DMS 273 treated with DMSO at 0.1 percent for 48 hours (cell line): ENCODE results near the gene RMND5A.
"Not testable (repeated sequence)": the region's sequence is repeated elsewhere in the genome, so short reads cannot be mapped to it uniquely, and the experiment has no call there.

Experiments used
- DNase-seq: peaks from one replicate; lab custom pipeline; 2025; lab: John Stamatoyannopoulos, UW

RMND5A gene

GRCh38 chr2:86719637-86720539 is at the start of gene RMND5A:
TSS of gene RMND5A (plus strand) at chr2:86720291. CDS start at chr2:86720668, 377 bp downstream.
- peak; percentile 81 for DNase-seq

GRCh38 chr2:86671337-86671981 is 48.6 kb upstream of the RMND5A start:
- DNase-seq, result peak; percentile 40

- no peak for DNase-seq
Observed at GRCh38 chr2:86672027-86672545, 48.0 kb upstream of the RMND5A start.

- no peak for DNase-seq
Observed at GRCh38 chr2:86673011-86673410, 47.1 kb upstream of the RMND5A start.

- DNase-seq, result no peak
Observed at GRCh38 chr2:86673986-86674670, 46.0 kb upstream of the RMND5A start.

- DNase-seq, result no peak
Observed at GRCh38 chr2:86675104-86675503, 45.0 kb upstream of the RMND5A start.

- DNase-seq, result no peak
Observed at GRCh38 chr2:86675511-86676015, 44.5 kb upstream of the RMND5A start.

- no peak for DNase-seq
Observed at GRCh38 chr2:86677816-86678215, 42.3 kb upstream of the RMND5A start.

GRCh38 chr2:86679036-86679435 is 41.1 kb upstream of the RMND5A start:
- no peak for DNase-seq

- no peak for DNase-seq
Observed at GRCh38 chr2:86685351-86685750, 34.7 kb upstream of the RMND5A start.

GRCh38 chr2:86686460-86686859 is 33.6 kb upstream of the RMND5A start:
- DNase-seq, result no peak

- DNase-seq, result no peak
Observed at GRCh38 chr2:86686905-86687304, 33.2 kb upstream of the RMND5A start.

GRCh38 chr2:86695053-86695691 is 24.9 kb upstream of the RMND5A start:
- no peak for DNase-seq

GRCh38 chr2:86697551-86698104 is 22.5 kb upstream of the RMND5A start:
- no peak for DNase-seq

GRCh38 chr2:86700690-86701089 is 19.4 kb upstream of the RMND5A start:
- no peak for DNase-seq

GRCh38 chr2:86703704-86704361 is 16.3 kb upstream of the RMND5A start:
- DNase-seq, result no peak

GRCh38 chr2:86704459-86704971 is 15.6 kb upstream of the RMND5A start:
- peak; percentile 44 for DNase-seq

- no peak for DNase-seq
Observed at GRCh38 chr2:86706220-86706619, 13.9 kb upstream of the RMND5A start.

- DNase-seq, result no peak
Observed at GRCh38 chr2:86706935-86707334, 13.2 kb upstream of the RMND5A start.

- not testable (repeated sequence) for DNase-seq
Observed at GRCh38 chr2:86708126-86708525, 12.0 kb upstream of the RMND5A start.
